SU-DHL-6 (cell line): Measurements from ENCODE around the gene PDE4C.

Experiments
- H2AFZ ChIP-seq: fragments of 200-600 bp; sonication (generic); 2 replicates; pipeline ENCODE4 v1.6.1; 2014; ENCODE audit warnings: low read depth, mild to moderate bottlenecking, moderate library complexity, mixed read lengths, antibody characterized with exemption, low read length; ENCODE audit not compliant: severe bottlenecking
- H3F3A ChIP-seq: fragments of 200-600 bp; shearing (Covaris generic); 2 replicates; pipeline ENCODE4 v1.6.0; 2016; ENCODE audit warnings: antibody characterized with exemption, mild to moderate bottlenecking; ENCODE audit not compliant: insufficient read depth
- H3K27ac ChIP-seq: fragments of 200-600 bp; sonication (generic); 2 replicates; pipeline ENCODE4 v1.5.1; 2016; ENCODE audit warnings: low read depth, mild to moderate bottlenecking, low read length, moderate library complexity, mixed read lengths
- H3K27me3 ChIP-seq: fragments of 200-600 bp; sonication (generic), shearing (Covaris generic); 2 replicates; pipeline ENCODE4 v1.6.0; 2014; ENCODE audit warnings: mild to moderate bottlenecking, low read length
- H3K36me3 ChIP-seq: fragments of 200-600 bp; sonication (generic); 2 replicates; pipeline ENCODE4 v1.6.1; 2014; ENCODE audit warnings: mild to moderate bottlenecking, low read length, mixed read lengths
- H3K4me2 ChIP-seq: fragments of 300-600, 200-600 bp; shearing (Covaris generic), sonication (generic); 2 replicates; pipeline ENCODE4 v1.6.0; 2014; ENCODE audit warnings: low read length, low read depth, mild to moderate bottlenecking; ENCODE audit not compliant: poor library complexity, severe bottlenecking
- H3K4me3 ChIP-seq: fragments of 200-600 bp; sonication (generic); 2 replicates; pipeline ENCODE4 v1.5.1; 2014; ENCODE audit warnings: antibody characterized with exemption, low read length, mild to moderate bottlenecking, mixed read lengths; ENCODE audit not compliant: insufficient read depth, poor library complexity, severe bottlenecking
- H3K79me2 ChIP-seq: fragments of 200-600 bp; sonication (generic); 2 replicates; pipeline ENCODE4 v1.6.1; 2014; ENCODE audit warnings: mild to moderate bottlenecking, low read length, moderate library complexity; ENCODE audit not compliant: insufficient read depth
- H3K9ac ChIP-seq: fragments of 200-600 bp; sonication (generic); 2 replicates; pipeline ENCODE4 v1.7.0; 2014; ENCODE audit warnings: mild to moderate bottlenecking, low read length
- H3K9me2 ChIP-seq: fragments of 200-600 bp; sonication (generic); replicated peaks from 2 replicates; pipeline ENCODE4 v1.6.1; 2014; ENCODE audit warnings: low read length; ENCODE audit not compliant: insufficient read depth
- H3K9me3 ChIP-seq: fragments of 200-600 bp; sonication (generic); 2 replicates; pipeline ENCODE4 v1.6.1; 2014; ENCODE audit warnings: low read length, mixed read lengths; ENCODE audit not compliant: insufficient read depth
- H4K20me1 ChIP-seq: fragments of 200-600 bp; sonication (generic); 2 replicates; pipeline ENCODE4 v1.6.1; 2014; ENCODE audit warnings: low read depth, mild to moderate bottlenecking, antibody characterized with exemption, low read length, moderate library complexity, mixed read lengths
- EZH2phosphoT487 ChIP-seq: fragments of 200-600 bp; sonication (generic), shearing (Covaris generic); conservative IDR thresholded peaks from 2 replicates; pipeline ENCODE4 v1.6.1; 2018; ENCODE audit warnings: mild to moderate bottlenecking, antibody characterized with exemption, low read length, moderate library complexity, mixed read lengths
- TF ChIP-seq, protein P1 (sequence below): fragments of 200-600 bp; sonication (generic); IDR thresholded peaks from one replicate; pipeline ENCODE4 v1.5.1; 2017; ENCODE audit warnings: antibody characterized with exemption, mild to moderate bottlenecking, low read length, moderate library complexity; ENCODE audit not compliant: insufficient read depth, poor library complexity, severe bottlenecking

The PDE4C gene

DNA sequence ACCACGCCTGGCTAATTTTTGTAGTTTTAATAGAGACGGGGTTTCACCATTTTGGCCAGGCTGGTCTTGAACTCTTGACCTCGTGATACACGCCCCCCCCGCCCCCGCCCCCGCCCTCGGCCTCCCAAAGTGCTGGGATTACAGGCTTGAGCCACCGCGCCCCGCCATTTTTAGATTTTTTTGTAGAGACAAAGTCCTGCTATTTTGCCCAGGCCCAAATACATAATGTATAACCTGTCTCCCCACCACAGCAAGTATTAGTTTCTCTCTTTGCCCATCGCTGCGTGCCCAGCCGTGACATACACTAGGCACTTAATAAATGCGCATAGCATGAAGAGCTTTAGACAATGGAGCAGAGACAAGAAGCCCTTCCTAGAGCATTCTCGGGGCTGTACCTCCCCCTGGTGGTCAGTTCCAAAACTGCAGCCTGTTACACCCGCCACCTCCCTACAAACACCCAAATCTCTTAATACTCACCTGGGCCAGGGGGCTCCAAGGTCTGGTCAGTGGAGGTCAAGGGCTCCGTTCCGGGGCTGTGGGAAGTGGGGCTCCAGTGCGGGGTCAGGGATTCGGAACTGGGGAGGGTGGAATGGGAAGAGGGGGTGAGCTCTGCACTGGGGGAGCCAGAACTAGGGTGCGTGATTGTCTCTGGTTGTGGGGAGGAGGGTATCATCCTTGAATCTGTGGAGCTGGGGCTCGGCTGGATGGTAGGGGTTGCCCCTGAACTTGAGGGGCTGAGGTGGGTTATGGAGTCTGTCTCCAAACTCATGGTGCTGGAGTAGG lies 25.5 kb upstream of the PDE4C start:
- Histone ChIP-seq H3F3A (peaks cover 7% of the 10 kb centered on the region; the same call in 1 of the 2 replicates), H3K9ac (no peak overlapping the region), H2AFZ (no peak overlapping the region), H3K4me3 (no peak overlapping the region), H3K36me3 (no peaks in the 10 kb centered on the region), H3K4me2 (no peak overlapping the region), H3K79me2 (no peaks in the 10 kb centered on the region), H3K27me3 (no peaks in the 10 kb centered on the region), H3K27ac (no peak overlapping the region), H3K9me2 (no peaks in the 10 kb centered on the region), H3K9me3 (peaks cover 7% of the 10 kb centered on the region; the same call in 1 of the 2 replicates), H4K20me1 (no peaks in the 10 kb centered on the region)
- TF ChIP-seq, protein P1, sequence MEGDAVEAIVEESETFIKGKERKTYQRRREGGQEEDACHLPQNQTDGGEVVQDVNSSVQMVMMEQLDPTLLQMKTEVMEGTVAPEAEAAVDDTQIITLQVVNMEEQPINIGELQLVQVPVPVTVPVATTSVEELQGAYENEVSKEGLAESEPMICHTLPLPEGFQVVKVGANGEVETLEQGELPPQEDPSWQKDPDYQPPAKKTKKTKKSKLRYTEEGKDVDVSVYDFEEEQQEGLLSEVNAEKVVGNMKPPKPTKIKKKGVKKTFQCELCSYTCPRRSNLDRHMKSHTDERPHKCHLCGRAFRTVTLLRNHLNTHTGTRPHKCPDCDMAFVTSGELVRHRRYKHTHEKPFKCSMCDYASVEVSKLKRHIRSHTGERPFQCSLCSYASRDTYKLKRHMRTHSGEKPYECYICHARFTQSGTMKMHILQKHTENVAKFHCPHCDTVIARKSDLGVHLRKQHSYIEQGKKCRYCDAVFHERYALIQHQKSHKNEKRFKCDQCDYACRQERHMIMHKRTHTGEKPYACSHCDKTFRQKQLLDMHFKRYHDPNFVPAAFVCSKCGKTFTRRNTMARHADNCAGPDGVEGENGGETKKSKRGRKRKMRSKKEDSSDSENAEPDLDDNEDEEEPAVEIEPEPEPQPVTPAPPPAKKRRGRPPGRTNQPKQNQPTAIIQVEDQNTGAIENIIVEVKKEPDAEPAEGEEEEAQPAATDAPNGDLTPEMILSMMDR = peak; percentile 94
- no peak for TF ChIP-seq EZH2phosphoT487

DNA sequence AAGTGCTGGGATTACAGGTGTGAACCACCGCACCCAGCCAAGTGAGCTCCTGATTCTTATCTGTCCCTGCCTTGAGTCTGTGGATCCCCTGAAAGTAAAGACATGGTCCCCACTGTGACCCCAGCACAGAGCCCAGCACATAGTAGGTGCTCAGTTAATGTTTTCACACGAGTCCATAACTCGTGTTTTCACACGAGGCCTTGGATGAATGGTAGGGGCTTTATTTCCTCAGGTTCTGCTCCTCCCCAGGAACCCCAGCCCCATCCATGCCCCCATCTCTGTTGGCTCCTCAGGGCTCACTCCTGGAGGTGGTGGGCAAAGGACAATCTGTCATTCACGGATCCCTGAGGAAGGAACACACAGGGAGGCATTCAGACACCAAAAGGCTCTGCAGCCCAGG lies 23.6 kb upstream of the PDE4C start:
- H3K4me2 ChIP-seq = no peak overlapping the region
- no peak overlapping the region for H2AFZ ChIP-seq
- H3K9ac ChIP-seq = no peak overlapping the region
- H3K79me2 ChIP-seq = no peaks in the 10 kb centered on the region
- peaks cover under 1% of the 10 kb centered on the region; the same call in 1 of the 2 replicates for H3K9me3 ChIP-seq
- no peak overlapping the region for H3K27ac ChIP-seq
- TF ChIP-seq, protein P1 = no peak
- no peak for TF ChIP-seq EZH2phosphoT487
- no peaks in the 10 kb centered on the region for H4K20me1 ChIP-seq
- no peak overlapping the region for H3K4me3 ChIP-seq
- no peaks in the 10 kb centered on the region for H3K27me3 ChIP-seq
- H3K9me2 ChIP-seq = no peaks in the 10 kb centered on the region
- no peaks in the 10 kb centered on the region for H3K36me3 ChIP-seq
- peaks cover 2% of the 10 kb centered on the region; the same call in 1 of the 2 replicates for H3F3A ChIP-seq

DNA sequence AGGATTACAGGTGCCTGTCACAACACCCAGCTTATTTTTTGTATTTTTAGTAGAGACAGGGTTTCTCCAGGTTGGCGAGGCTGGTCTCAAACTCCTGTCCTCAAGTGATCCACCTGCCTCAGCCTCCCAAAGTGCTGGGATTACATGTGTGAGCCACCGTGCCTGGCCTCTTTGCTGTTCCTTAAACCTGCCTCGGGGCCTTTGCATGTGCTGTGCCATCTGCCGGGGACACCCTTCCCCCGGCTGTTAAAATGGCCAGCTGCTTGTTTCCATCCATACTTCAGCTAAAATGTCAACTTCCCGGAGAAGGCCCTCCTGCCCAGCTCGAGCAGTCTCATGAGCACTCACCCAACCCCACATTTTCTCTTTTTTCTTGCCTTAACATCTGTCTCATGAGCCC lies 19.1 kb upstream of the PDE4C start:
- Histone ChIP-seq H3K4me3 (no peak overlapping the region), H3K27ac (no peak overlapping the region), H3K9me3 (no peaks in the 10 kb centered on the region), H3K36me3 (no peaks in the 10 kb centered on the region), H3K79me2 (no peaks in the 10 kb centered on the region), H3K27me3 (no peaks in the 10 kb centered on the region), H3K4me2 (no peak overlapping the region), H3K9ac (no peak overlapping the region), H2AFZ (no peak overlapping the region), H3F3A (no peaks in the 10 kb centered on the region), H4K20me1 (no peaks in the 10 kb centered on the region), H3K9me2 (no peaks in the 10 kb centered on the region)
- no peak for TF ChIP-seq EZH2phosphoT487
- TF ChIP-seq, protein P1 = no peak
